Erythroblast (primary cell): Measurements from ENCODE around the gene TCF4.

Source experiments
- GATA1 ChIP-seq: IDR thresholded peaks from 2 replicates; pipeline ENCODE4 v1.6.1; 2011; ENCODE audit warnings: low read depth, mild to moderate bottlenecking, control low read depth, low read length, moderate library complexity
- POLR2A ChIP-seq: IDR thresholded peaks from 2 replicates; pipeline ENCODE4 v1.6.1; 2011; ENCODE audit warnings: mild to moderate bottlenecking, low read length

DNA sequence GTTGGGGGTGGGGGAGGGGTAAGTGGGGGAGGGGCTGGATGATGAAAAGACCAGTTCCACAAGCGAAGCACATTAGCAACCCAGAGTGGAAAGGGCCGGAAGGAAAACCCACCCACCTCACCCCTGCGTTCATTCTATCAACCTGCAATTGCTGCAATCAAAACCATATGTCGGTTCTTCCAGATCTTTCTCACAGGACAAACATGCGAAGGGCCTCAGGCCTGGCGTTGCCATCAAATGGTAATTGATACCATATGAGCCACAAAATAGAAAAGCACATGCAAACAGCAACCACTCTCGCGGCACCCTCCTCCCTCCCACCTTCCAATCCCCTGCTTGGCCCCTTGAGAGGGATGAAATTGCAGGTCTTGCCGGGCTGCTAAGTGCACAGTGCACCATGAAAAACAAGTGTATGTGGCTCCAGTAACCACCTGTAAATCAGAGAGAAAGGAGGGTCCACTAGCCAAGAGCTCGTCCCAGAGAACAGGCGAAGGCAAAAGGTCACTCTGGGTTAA, 287.5 kb downstream of the TCF4 start:
- TF ChIP-seq POLR2A: no peak
- no peak for TF ChIP-seq GATA1
